Colonic mucosa (tissue), 4 donors: ENCODE results near the gene BSG. TPM values are rescaled to one million over a fixed set of nuclear protein-coding genes. Genes with fewer than 3 reads are reported as not detected.
"Not testable (repeated sequence)": the region's sequence is repeated elsewhere in the genome, so short reads cannot be mapped to it uniquely, and the experiment has no call there.

Source experiments
- DNase-seq: peaks from one replicate; pipeline ENCODE4 v3.0.0-alpha.2; 2020
- H3K27ac ChIP-seq: fragments of 200-600 bp; one replicate; pipeline ENCODE4 v1.8.0; 2021
- H3K27me3 ChIP-seq: fragments of 200-600 bp; one replicate; pipeline ENCODE4 v1.8.0; 2021
- H3K36me3 ChIP-seq: fragments of 200-600 bp; one replicate; pipeline ENCODE4 v1.8.0; 2021
- H3K4me1 ChIP-seq: fragments of 200-600 bp; one replicate; pipeline ENCODE4 v1.8.0; 2021; ENCODE audit warnings: mild to moderate bottlenecking
- H3K4me3 ChIP-seq: fragments of 200-600 bp; one replicate; pipeline ENCODE4 v1.8.0; 2021
- H3K9ac ChIP-seq, 2 donors: one replicate each; pipeline ENCODE4 v1.7.0; 2013; ENCODE audit warnings: control low read depth in 2 of 2, low read depth in 2 of 2, low read length in 2 of 2
- H3K9me3 ChIP-seq: fragments of 200-600 bp; one replicate; pipeline ENCODE4 v1.8.0; 2021
- CTCF ChIP-seq: fragments of 200-600 bp; IDR thresholded peaks from one replicate; pipeline ENCODE4 v1.8.0; 2022; ENCODE audit warnings: antibody characterized with exemption, mild to moderate bottlenecking
- intact Hi-C: fragments of 100-400 bp; cut with DNase I; formaldehyde crosslinking; loops from one replicate; pipeline ENCODE4 v1.14.1; 2022
- total RNA-seq, 2 donors: library from RNA; stranded (reverse); fragmentation: NEBNext Ultra II Directional in 1 of 2; extraction: Animal tissue kit (Norgen Biotek cat#: 25700) in 1 of 2; gene quantifications; one replicate each; pipeline ENCODE4 v1.2.1, GENCODE V29; 2021
- donor health status: healthy.
- donor health status: DM: no; HTN: no; CAD: no.
- donor health status: DM: no; HTN: no; CAD: no.

Gene BSG
- total RNA-seq, 2 donors from 2014 or later: 920 to 1,084 TPM

- Histone ChIP-seq H3K27me3 (no peaks in the 10 kb centered on the region), H3K4me1 (no peaks in the 10 kb centered on the region), H3K9ac (no peak overlapping the region), H3K27ac (no peak overlapping the region), H3K9me3 (no peaks in the 10 kb centered on the region), H3K36me3 (peaks cover 13% of the 10 kb centered on the region), H3K4me3 (no peak overlapping the region)
- intact Hi-C loops: no loop called here
- TF ChIP-seq CTCF: no peak
- no peak for DNase-seq
Measured at GRCh38 chr19:624433-625109, 52.2 kb downstream of the BSG start.

GRCh38 chr19:625257-625656, 52.9 kb downstream of the BSG start:
- peaks cover 9% of the 10 kb centered on the region for H3K36me3 ChIP-seq
- H3K9ac ChIP-seq: no peak overlapping the region
- no peak overlapping the region for H3K27ac ChIP-seq
- H3K27me3 ChIP-seq: no peaks in the 10 kb centered on the region
- TF ChIP-seq CTCF: no peak
- no peak overlapping the region for H3K4me3 ChIP-seq
- H3K4me1 ChIP-seq: no peaks in the 10 kb centered on the region
- DNase-seq: no peak
- no peaks in the 10 kb centered on the region for H3K9me3 ChIP-seq
- intact Hi-C loops: no loop called here

GRCh38 chr19:626566-626965, 54.2 kb downstream of the BSG start:
- H3K9me3 ChIP-seq, H3K27me3 ChIP-seq, H3K36me3 ChIP-seq, H3K4me3 ChIP-seq, intact Hi-C loops, DNase-seq, H3K27ac ChIP-seq, H3K9ac ChIP-seq, H3K4me1 ChIP-seq: not testable (repeated sequence)

GRCh38 chr19:628168-628567, 55.8 kb downstream of the BSG start:
- TF ChIP-seq CTCF: no peak
- Histone ChIP-seq H3K36me3 (peaks cover 8% of the 10 kb centered on the region), H3K4me1 (peaks cover 11% of the 10 kb centered on the region), H3K27ac (no peak overlapping the region), H3K27me3 (no peaks in the 10 kb centered on the region), H3K9me3 (no peaks in the 10 kb centered on the region), H3K4me3 (no peak overlapping the region), H3K9ac (no peak overlapping the region)
- intact Hi-C loops: no loop called here
- DNase-seq: no peak

GRCh38 chr19:629515-629914, 57.1 kb downstream of the BSG start:
- H3K9me3 ChIP-seq, H3K27me3 ChIP-seq, DNase-seq, H3K9ac ChIP-seq, H3K4me3 ChIP-seq, H3K36me3 ChIP-seq, intact Hi-C loops, H3K27ac ChIP-seq: not testable (repeated sequence)
- H3K4me1 ChIP-seq: peaks cover 11% of the 10 kb centered on the region

GRCh38 chr19:629961-630714, 57.7 kb downstream of the BSG start:
- TF ChIP-seq CTCF: no peak
- intact Hi-C loops: no loop called here
- Histone ChIP-seq H3K4me3 (no peak overlapping the region), H3K9me3 (no peaks in the 10 kb centered on the region), H3K4me1 (peaks cover 11% of the 10 kb centered on the region), H3K27ac (no peak overlapping the region), H3K27me3 (no peaks in the 10 kb centered on the region), H3K36me3 (peaks cover 2% of the 10 kb centered on the region), H3K9ac (no peak overlapping the region)
- no peak for DNase-seq
